Measurements from ENCODE around the gene FKBP4. TPM values are rescaled to one million over a fixed set of nuclear protein-coding genes. Genes with fewer than 3 reads are reported as not detected.
A peak's percentile ranks its signal among the peaks of the same experiment; 100 is the strongest.

Gene FKBP4
- total and polyA plus RNA-seq, 2 of the 13 experiments (the other 11 are each of a cell fraction or from before 2014, with no cell fraction given), result 25.7 to 66.1 TPM

DNA sequence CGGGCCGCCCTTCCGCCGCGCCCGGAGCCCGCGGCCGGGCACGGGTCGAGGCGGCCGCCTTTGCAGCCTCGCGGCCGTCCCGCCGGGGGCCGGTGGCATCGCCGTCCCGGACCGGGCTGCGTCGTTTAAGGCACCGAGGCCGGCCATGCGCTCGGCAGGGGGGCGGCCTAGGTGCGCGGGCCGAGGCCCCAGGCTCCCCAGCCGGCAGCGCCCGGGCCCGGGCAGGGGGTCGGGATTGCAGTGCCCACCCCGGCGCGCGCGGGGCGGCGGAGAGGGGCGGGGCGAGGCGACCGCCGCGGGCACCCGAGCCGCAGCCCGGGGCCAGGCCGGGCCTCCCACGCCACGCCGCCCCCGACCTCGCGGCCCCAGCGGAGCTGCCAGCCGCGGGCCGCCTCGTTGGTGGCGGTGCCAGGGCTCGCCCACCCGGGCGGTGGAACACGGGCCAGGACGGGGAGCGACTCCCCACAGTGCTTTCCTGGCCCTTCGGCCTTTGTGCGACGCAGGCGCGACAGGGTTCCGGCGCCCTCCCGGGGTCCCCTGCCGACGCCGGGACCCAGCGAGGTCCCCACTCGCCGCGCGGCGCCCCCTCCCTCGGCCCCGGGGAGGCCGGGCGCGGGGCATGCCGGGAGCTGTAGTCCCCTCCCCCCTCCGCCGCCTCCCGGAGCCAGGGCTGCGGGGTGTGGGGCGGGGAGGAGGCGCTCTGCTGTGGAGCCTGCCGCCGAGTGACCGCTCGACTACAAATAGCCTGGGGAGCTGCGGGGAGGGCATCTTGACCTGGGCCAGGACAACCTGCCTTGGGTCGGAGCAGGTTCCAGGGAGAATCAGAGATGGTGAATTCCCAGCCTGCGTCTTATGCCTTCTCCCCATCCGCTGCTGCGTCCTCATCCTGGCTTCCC, 769 bp downstream of the FKBP4 start (continued):
- TF ChIP-seq ZBED4 (CRISPR knock-in tag; IDR thresholded peaks at IDR 0.05; ENCODE audit: borderline replicate concordance) (no peak), ZNF317 (CRISPR knock-in tag; IDR thresholded peaks at IDR 0.05) (no peak), MBNL3 (CRISPR knock-in tag; conservative IDR thresholded peaks at IDR 0.05) (no peak), SAP130 (CRISPR knock-in tag; IDR thresholded peaks at IDR 0.05; ENCODE audit: low read depth) (peak; percentile 65), CENPT (CRISPR knock-in tag; IDR thresholded peaks at IDR 0.05; ENCODE audit: low read depth) (no peak), ZNF331 (CRISPR knock-in tag; IDR thresholded peaks at IDR 0.05) (0 out of 2 replicates have a peak, but pooled peaks have one; percentile 28), LBX2 (CRISPR knock-in tag; IDR thresholded peaks at IDR 0.05; ENCODE audit: borderline replicate concordance) (no peak), ZNF781 (CRISPR knock-in tag; IDR thresholded peaks at IDR 0.05; ENCODE audit: borderline replicate concordance, not compliant biosample characterization) (no peak), EED (CRISPR knock-in tag; IDR thresholded peaks at IDR 0.05) (no peak), ZNF205 (CRISPR knock-in tag; IDR thresholded peaks at IDR 0.05) (no peak), ZIK1 (CRISPR knock-in tag; IDR thresholded peaks at IDR 0.05; ENCODE audit: borderline replicate concordance, low read depth) (no peak), PTBP1 (IDR thresholded peaks at IDR 0.05; ENCODE audit: low read depth, low read length, poor library complexity, severe bottlenecking) (no peak), HDAC2 (CRISPR knock-in tag; IDR thresholded peaks at IDR 0.05) (no peak), ZNF891 (CRISPR knock-in tag; IDR thresholded peaks at IDR 0.05) (no peak), IRX3 (CRISPR knock-in tag; IDR thresholded peaks at IDR 0.05; ENCODE audit: borderline replicate concordance, low read depth) (no peak), SMARCE1 (IDR thresholded peaks at IDR 0.05; ENCODE audit: borderline replicate concordance) (no peak)
- TF ChIP-seq, protein P1, sequence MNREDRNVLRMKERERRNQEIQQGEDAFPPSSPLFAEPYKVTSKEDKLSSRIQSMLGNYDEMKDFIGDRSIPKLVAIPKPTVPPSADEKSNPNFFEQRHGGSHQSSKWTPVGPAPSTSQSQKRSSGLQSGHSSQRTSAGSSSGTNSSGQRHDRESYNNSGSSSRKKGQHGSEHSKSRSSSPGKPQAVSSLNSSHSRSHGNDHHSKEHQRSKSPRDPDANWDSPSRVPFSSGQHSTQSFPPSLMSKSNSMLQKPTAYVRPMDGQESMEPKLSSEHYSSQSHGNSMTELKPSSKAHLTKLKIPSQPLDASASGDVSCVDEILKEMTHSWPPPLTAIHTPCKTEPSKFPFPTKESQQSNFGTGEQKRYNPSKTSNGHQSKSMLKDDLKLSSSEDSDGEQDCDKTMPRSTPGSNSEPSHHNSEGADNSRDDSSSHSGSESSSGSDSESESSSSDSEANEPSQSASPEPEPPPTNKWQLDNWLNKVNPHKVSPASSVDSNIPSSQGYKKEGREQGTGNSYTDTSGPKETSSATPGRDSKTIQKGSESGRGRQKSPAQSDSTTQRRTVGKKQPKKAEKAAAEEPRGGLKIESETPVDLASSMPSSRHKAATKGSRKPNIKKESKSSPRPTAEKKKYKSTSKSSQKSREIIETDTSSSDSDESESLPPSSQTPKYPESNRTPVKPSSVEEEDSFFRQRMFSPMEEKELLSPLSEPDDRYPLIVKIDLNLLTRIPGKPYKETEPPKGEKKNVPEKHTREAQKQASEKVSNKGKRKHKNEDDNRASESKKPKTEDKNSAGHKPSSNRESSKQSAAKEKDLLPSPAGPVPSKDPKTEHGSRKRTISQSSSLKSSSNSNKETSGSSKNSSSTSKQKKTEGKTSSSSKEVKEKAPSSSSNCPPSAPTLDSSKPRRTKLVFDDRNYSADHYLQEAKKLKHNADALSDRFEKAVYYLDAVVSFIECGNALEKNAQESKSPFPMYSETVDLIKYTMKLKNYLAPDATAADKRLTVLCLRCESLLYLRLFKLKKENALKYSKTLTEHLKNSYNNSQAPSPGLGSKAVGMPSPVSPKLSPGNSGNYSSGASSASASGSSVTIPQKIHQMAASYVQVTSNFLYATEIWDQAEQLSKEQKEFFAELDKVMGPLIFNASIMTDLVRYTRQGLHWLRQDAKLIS (CRISPR knock-in tag; IDR thresholded peaks at IDR 0.05), result no peak
- TF ChIP-seq, protein P2, sequence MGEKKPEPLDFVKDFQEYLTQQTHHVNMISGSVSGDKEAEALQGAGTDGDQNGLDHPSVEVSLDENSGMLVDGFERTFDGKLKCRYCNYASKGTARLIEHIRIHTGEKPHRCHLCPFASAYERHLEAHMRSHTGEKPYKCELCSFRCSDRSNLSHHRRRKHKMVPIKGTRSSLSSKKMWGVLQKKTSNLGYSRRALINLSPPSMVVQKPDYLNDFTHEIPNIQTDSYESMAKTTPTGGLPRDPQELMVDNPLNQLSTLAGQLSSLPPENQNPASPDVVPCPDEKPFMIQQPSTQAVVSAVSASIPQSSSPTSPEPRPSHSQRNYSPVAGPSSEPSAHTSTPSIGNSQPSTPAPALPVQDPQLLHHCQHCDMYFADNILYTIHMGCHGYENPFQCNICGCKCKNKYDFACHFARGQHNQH (CRISPR knock-in tag; IDR thresholded peaks at IDR 0.05), result peak; percentile 49; the same call in 1 of the 2 replicates
- TF ChIP-seq, protein P3, sequence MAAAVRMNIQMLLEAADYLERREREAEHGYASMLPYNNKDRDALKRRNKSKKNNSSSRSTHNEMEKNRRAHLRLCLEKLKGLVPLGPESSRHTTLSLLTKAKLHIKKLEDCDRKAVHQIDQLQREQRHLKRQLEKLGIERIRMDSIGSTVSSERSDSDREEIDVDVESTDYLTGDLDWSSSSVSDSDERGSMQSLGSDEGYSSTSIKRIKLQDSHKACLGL (CRISPR knock-in tag; IDR thresholded peaks at IDR 0.05), result no peak

Measured in HepG2 (cell line).